Measurements from ENCODE around the gene NUMBL. TPM values are rescaled to one million over a fixed set of nuclear protein-coding genes. Genes with fewer than 3 reads are reported as not detected.

NUMBL gene
- polyA plus RNA-seq, 2 of the 4 experiments (the other 2 are of a cell fraction) = 21.1 to 28.7 TPM

- no peak for TF ChIP-seq HDAC2 (IDR thresholded peaks at IDR 0.05)
- TF ChIP-seq MAX (IDR thresholded peaks at IDR 0.05) = 0 out of 2 replicates have a peak, but pooled peaks have one; percentile 13
These were observed 31.6 kb upstream of the NUMBL start for GRCh38 chr19:40721936-40722661.

GRCh38 chr19:40721140-40721486 is 30.7 kb upstream of the NUMBL start:
- no peaks in the 10 kb centered on the region for H3K9me3 ChIP-seq
- no peak for ATAC-seq
- H3K4me1 ChIP-seq = peaks cover 33% of the 10 kb centered on the region
- POLR2A ChIA-PET = interaction anchor here (0.5 to 2.2 kb wide), 3 partner anchors 29 to 35 kb away, joined by 3 to 10 read pairs (median 4); partner anchors contain the start of genes ACTMAP and SNRPA
- DNase-seq (ENCODE audit: low read depth in 1 of 2, low spot score in 1 of 2) = no peak
- H3K4me3 ChIP-seq = no peak overlapping the region
- no peak for TF ChIP-seq ZSCAN20 (CRISPR knock-in tag; IDR thresholded peaks at IDR 0.05)
- TF ChIP-seq CHD4 (IDR thresholded peaks at IDR 0.05; ENCODE audit: borderline replicate concordance) = no peak
- no peak for TF ChIP-seq EHMT2 (IDR thresholded peaks at IDR 0.05; ENCODE audit: low read depth)
- no peak for TF ChIP-seq TFCP2L1 (CRISPR knock-in tag; IDR thresholded peaks at IDR 0.05)
- TF ChIP-seq ZFP36 (IDR thresholded peaks at IDR 0.05; ENCODE audit: borderline replicate concordance, partially characterized antibody) = peak; percentile 90
- peak overlapping the region in 1 of 2 experiments; percentile 19; a peak in 1 of 6 replicates for H3K27ac ChIP-seq
- H3K4me2 ChIP-seq = no peak overlapping the region
- FAIRE-seq = no peak
- WGBS (ENCODE audit: missing lambda C conversion rate) = 85% methylated on average over 6 of the region's 6 CpGs
- CTCF ChIA-PET = interaction anchor here (0.6 to 17.9 kb wide), 14 partner anchors 8 to 423 kb away, joined by 3 to 199 read pairs (median 4); partner anchors contain the start of genes ACTMAP and SNRPA

More at GRCh38 chr19:40721936-40722661, 31.6 kb upstream of the NUMBL start:
- ATAC-seq (no peak), DNase-seq (ENCODE audit: low read depth in 1 of 2, low spot score in 1 of 2) (no peak), FAIRE-seq (no peak)
- no peak overlapping the region for H3K4me3 ChIP-seq
- WGBS (ENCODE audit: missing lambda C conversion rate) = 69% methylated on average over 9 of the region's 9 CpGs
- H3K4me2 ChIP-seq = peak overlapping the region; percentile 25
- H3K9me3 ChIP-seq = 0 out of 3 replicates have a peak, but pooled peaks cover 3% of the 10 kb centered on the region
- peak overlapping the region in 1 of 2 experiments; percentile 12; a peak in 1 of 6 replicates for H3K27ac ChIP-seq
- H3K4me1 ChIP-seq = peaks cover 33% of the 10 kb centered on the region
- ChIA-PET CTCF (interaction anchor here (0.5 to 17.9 kb wide), 17 partner anchors 9 to 466 kb away, joined by 3 to 199 read pairs (median 3); partner anchors contain the start of genes ACTMAP and SNRPA), POLR2A (interaction anchor here (2.2 kb wide), 1 partner anchor 28 kb away, joined by 10 read pairs; the partner anchor contains the start of genes ACTMAP and SNRPA)

- POLR2A ChIA-PET = interaction anchor here (1.2 kb wide), 3 partner anchors 31 to 33 kb away, joined by 3 to 7 read pairs (median 4); partner anchors contain the start of genes ACTMAP and SNRPA
- no peak for FAIRE-seq
- no peaks in the 10 kb centered on the region for H3K9me3 ChIP-seq
- 78% methylated on average over 7 of the region's 7 CpGs for WGBS (ENCODE audit: missing lambda C conversion rate)
- peaks cover 33% of the 10 kb centered on the region for H3K4me1 ChIP-seq
- CTCF ChIA-PET = interaction anchor here (0.9 to 1.3 kb wide), 4 partner anchors 8 to 56 kb away, joined by 3 to 5 read pairs (median 4); no protein-coding TSS in a partner anchor
- no peak for ATAC-seq
- H3K27ac ChIP-seq = peak overlapping the region; percentile 88 to 93
- DNase-seq (ENCODE audit: low read depth in 1 of 2, low spot score in 1 of 2) = no peak
- peak overlapping the region; percentile 64 for H3K4me3 ChIP-seq
- TF ChIP-seq NFE2L2 (conservative IDR thresholded peaks at IDR 0.05; ENCODE audit: low read length) (no peak), KDM1A (IDR thresholded peaks at IDR 0.05; ENCODE audit: low read depth) (no peak), EHMT2 (IDR thresholded peaks at IDR 0.05; ENCODE audit: low read depth) (no peak), CBX8 (IDR thresholded peaks at IDR 0.05) (no peak), CEBPB (IDR thresholded peaks at IDR 0.05) (no peak), CHD2 (IDR thresholded peaks at IDR 0.05; ENCODE audit: low read length, partially characterized antibody) (no peak), EP300 (IDR thresholded peaks at IDR 0.05) (no peak), NPAS2 (CRISPR knock-in tag; IDR thresholded peaks at IDR 0.05; ENCODE audit: borderline replicate concordance) (no peak), RCOR1 (IDR thresholded peaks at IDR 0.05; ENCODE audit: low read depth, low read length) (no peak), HOXB5 (CRISPR knock-in tag; IDR thresholded peaks at IDR 0.05) (no peak)
- peak overlapping the region; percentile 91 for H3K4me2 ChIP-seq
These were observed 29.0 kb upstream of the NUMBL start for GRCh38 chr19:40719414-40719894.

GRCh38 chr19:40718774-40719391 is 28.4 kb upstream of the NUMBL start:
- Histone ChIP-seq H3K27ac (peak overlapping the region; percentile 88 to 93), H3K4me3 (peak overlapping the region; percentile 64), H3K4me1 (peaks cover 39% of the 10 kb centered on the region), H3K4me2 (peak overlapping the region; percentile 91), H3K9me3 (no peaks in the 10 kb centered on the region)
- ChIA-PET CTCF (interaction anchor here (0.5 to 1.3 kb wide), 9 partner anchors 9 to 517 kb away, joined by 3 to 5 read pairs (median 4); no protein-coding TSS in a partner anchor), POLR2A (interaction anchor here (0.6 to 1.2 kb wide), 5 partner anchors 28 to 60 kb away, joined by 3 to 7 read pairs (median 3); partner anchors contain the start of genes ACTMAP, NUMBL and RAB4B)
- FAIRE-seq (no peak), DNase-seq (ENCODE audit: low read depth in 1 of 2, low spot score in 1 of 2) (peak; percentile 68 to 83), ATAC-seq (peak in 1 of 2 experiments; percentile 4; a peak in 1 of 6 replicates)
- 8% methylated on average over 16 of the region's 16 CpGs for WGBS (ENCODE audit: missing lambda C conversion rate)
- no peak for TF ChIP-seq MYC (IDR thresholded peaks at IDR 0.05; ENCODE audit: borderline replicate concordance, low read length)
- no peak for TF ChIP-seq CHD2 (IDR thresholded peaks at IDR 0.05; ENCODE audit: low read length, partially characterized antibody)
- TF ChIP-seq MAX (IDR thresholded peaks at IDR 0.05) = peak; percentile 85
- TF ChIP-seq POLR2A (IDR thresholded peaks at IDR 0.05; ENCODE audit: low read length) = peak; percentile 30; the same call in 1 of the 2 replicates
- peak; percentile 42; the same call in 1 of the 2 replicates for TF ChIP-seq RARB (CRISPR knock-in tag; IDR thresholded peaks at IDR 0.05)
- peak; percentile 77 for TF ChIP-seq USF2 (IDR thresholded peaks at IDR 0.05)
- no peak for TF ChIP-seq TFCP2L1 (CRISPR knock-in tag; IDR thresholded peaks at IDR 0.05)
- TF ChIP-seq HOXA7 (CRISPR knock-in tag; IDR thresholded peaks at IDR 0.05) = 0 out of 2 replicates have a peak, but pooled peaks have one; percentile 47
- TF ChIP-seq E2F6 (IDR thresholded peaks at IDR 0.05; ENCODE audit: borderline replicate concordance, low read depth) = peak; percentile 71
- TF ChIP-seq, protein P1, sequence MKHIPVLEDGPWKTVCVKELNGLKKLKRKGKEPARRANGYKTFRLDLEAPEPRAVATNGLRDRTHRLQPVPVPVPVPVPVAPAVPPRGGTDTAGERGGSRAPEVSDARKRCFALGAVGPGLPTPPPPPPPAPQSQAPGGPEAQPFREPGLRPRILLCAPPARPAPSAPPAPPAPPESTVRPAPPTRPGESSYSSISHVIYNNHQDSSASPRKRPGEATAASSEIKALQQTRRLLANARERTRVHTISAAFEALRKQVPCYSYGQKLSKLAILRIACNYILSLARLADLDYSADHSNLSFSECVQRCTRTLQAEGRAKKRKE (CRISPR knock-in tag; IDR thresholded peaks at IDR 0.05; ENCODE audit: low read depth) = 0 out of 2 replicates have a peak, but pooled peaks have one; percentile 23

Data from A549 (cell line).